Measurements from ENCODE around the gene C1QTNF12. TPM values are rescaled to one million over a fixed set of nuclear protein-coding genes. Genes with fewer than 3 reads are reported as not detected.

Gene C1QTNF12
- total RNA-seq, 1 donor from 2014 or later = 0.28 TPM

- no peaks in the 10 kb centered on the region for H3K9me3 ChIP-seq (ENCODE audit: low read depth)
- Mint-ChIP-seq H3K9me3 (no peaks in the 10 kb centered on the region), H3K4me3 (no peak overlapping the region), H3K36me3 (no peaks in the 10 kb centered on the region), H3K27me3 (ENCODE audit: insufficient read depth, low read depth) (peaks cover 9% of the 10 kb centered on the region), H3K4me1 (peaks cover 6% of the 10 kb centered on the region), H3K27ac (no peak overlapping the region)
- H3K4me3 ChIP-seq = no peak overlapping the region
- peaks cover 3% of the 10 kb centered on the region for H3K4me1 ChIP-seq
- no peaks in the 10 kb centered on the region for H3K79me2 ChIP-seq (ENCODE audit: low read depth)
- no peak overlapping the region for H3K4me2 ChIP-seq
- no peaks in the 10 kb centered on the region for H3K36me3 ChIP-seq
- TF ChIP-seq, protein P1, sequence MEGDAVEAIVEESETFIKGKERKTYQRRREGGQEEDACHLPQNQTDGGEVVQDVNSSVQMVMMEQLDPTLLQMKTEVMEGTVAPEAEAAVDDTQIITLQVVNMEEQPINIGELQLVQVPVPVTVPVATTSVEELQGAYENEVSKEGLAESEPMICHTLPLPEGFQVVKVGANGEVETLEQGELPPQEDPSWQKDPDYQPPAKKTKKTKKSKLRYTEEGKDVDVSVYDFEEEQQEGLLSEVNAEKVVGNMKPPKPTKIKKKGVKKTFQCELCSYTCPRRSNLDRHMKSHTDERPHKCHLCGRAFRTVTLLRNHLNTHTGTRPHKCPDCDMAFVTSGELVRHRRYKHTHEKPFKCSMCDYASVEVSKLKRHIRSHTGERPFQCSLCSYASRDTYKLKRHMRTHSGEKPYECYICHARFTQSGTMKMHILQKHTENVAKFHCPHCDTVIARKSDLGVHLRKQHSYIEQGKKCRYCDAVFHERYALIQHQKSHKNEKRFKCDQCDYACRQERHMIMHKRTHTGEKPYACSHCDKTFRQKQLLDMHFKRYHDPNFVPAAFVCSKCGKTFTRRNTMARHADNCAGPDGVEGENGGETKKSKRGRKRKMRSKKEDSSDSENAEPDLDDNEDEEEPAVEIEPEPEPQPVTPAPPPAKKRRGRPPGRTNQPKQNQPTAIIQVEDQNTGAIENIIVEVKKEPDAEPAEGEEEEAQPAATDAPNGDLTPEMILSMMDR (IDR thresholded peaks at IDR 0.05) = no peak
- TF ChIP-seq EZH2 (IDR thresholded peaks at IDR 0.05) (no peak), EZH2phosphoT487 (IDR thresholded peaks at IDR 0.05) (no peak)
- H3F3A ChIP-seq (ENCODE audit: low read depth) = peaks cover 7% of the 10 kb centered on the region
- no peak for DNase-seq (ENCODE audit: low spot score)
- H3K27ac ChIP-seq = no peak overlapping the region
- no peak overlapping the region for H2AFZ ChIP-seq (replicated peaks)
- no peaks in the 10 kb centered on the region for H4K20me1 ChIP-seq (ENCODE audit: low read depth)
- H3K27me3 ChIP-seq = peaks cover 77% of the 10 kb centered on the region
- H3K9ac ChIP-seq = no peak overlapping the region
Observed at GRCh38 chr1:1204425-1204920, 42.0 kb downstream of the C1QTNF12 start.

DNA sequence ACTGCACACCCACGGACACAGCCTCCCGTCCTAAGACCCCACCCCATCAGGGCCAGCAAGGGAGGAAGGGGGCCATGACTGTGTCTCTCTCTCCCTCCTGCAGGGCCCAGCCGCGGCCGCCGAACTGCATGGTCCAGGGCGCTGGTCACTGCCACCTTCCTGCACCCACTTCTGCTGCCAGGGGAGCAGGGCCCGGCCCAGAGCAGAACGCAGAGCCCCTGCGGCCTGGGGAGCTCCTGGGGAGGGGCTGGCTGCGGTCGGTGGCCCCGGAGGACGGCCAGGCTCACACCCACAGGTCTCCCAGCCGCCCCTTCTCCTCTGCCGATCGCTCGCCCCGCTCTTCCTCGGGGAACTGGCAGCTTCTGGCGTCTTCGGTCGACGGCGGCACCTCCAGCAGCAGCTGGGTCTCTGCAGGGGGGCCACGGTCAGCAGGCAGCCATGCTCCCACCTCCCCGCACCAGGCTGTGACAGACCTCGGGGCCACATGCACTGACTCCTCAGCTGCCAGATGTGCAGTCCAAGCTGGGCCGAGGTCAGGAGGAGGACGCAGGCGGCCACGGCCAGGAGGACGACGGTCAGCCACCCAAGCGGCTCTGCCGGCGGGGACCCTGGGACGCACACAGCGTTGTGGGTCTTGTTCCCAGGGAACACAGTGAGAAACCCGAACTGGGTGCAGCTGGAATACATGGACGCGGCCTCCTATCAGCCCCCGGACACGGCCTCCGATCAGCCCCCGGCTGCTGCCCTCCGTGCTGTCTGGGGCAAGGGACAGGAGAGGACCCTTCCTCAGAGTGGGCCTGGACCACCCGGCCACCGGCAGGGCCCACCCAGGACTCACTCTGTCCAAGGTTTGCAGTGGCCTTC lies 42.7 kb downstream of the C1QTNF12 start:
- no peak for TF ChIP-seq EZH2 (IDR thresholded peaks at IDR 0.05)
- TF ChIP-seq, protein P1 (IDR thresholded peaks at IDR 0.05) = no peak
- no peak for TF ChIP-seq EZH2phosphoT487 (IDR thresholded peaks at IDR 0.05)
- no peak overlapping the region for H3K4me3 ChIP-seq
- no peak overlapping the region for H3K9ac ChIP-seq
- peaks cover 3% of the 10 kb centered on the region for H3K4me1 ChIP-seq
- Mint-ChIP-seq H3K36me3 (no peaks in the 10 kb centered on the region), H3K9me3 (no peaks in the 10 kb centered on the region), H3K4me3 (no peak overlapping the region), H3K27ac (no peak overlapping the region), H3K4me1 (peaks cover 6% of the 10 kb centered on the region), H3K27me3 (ENCODE audit: insufficient read depth, low read depth) (peaks cover 9% of the 10 kb centered on the region)
- H3K9me3 ChIP-seq (ENCODE audit: low read depth) = no peaks in the 10 kb centered on the region
- H3K4me2 ChIP-seq = no peak overlapping the region
- H2AFZ ChIP-seq (replicated peaks) = no peak overlapping the region
- H3F3A ChIP-seq (ENCODE audit: low read depth) = peaks cover 7% of the 10 kb centered on the region
- no peaks in the 10 kb centered on the region for H3K79me2 ChIP-seq (ENCODE audit: low read depth)
- no peak overlapping the region for H3K27ac ChIP-seq
- H4K20me1 ChIP-seq (ENCODE audit: low read depth) = no peaks in the 10 kb centered on the region
- H3K36me3 ChIP-seq = no peaks in the 10 kb centered on the region
- peaks cover 79% of the 10 kb centered on the region for H3K27me3 ChIP-seq
- DNase-seq (ENCODE audit: low spot score) = no peak

DNA sequence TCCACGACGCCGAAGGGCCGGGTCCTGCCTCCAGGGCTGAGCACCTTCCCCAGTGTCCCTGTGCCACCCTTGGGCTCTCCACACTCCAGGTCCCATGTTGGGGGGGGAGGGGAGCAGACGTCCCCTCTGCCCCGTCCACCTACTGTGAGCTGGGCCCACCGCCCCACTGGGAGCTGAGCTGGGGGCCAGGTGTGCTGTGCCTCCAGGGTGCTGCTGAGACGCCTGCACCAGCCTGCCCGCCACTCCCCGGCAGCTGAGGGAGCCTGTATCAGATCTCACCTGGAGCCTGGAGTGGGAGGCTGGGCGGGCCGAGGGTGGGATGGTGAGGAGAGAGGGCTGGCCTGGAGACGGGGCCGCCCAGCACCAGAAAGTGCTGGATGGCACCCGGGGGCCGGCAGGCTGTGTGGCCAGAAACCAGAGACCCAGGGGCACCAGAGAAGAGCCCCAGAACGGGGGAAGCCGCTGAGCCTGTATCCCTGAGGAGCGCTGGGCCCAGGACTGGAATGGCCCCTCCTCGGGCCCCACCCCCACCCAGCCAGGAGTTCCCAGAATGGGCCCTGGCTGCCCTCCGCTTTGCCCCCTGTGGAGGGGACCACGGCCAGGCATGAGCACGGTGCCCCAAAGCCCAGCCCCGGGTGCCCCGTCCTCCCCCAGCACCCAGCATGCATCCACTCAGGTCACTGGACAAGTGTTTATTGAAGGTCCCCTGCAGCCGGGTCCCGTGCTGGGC lies 43.5 kb downstream of the C1QTNF12 start:
- no peak for TF ChIP-seq EZH2phosphoT487 (IDR thresholded peaks at IDR 0.05)
- TF ChIP-seq EZH2 (IDR thresholded peaks at IDR 0.05) = no peak
- TF ChIP-seq, protein P1 (IDR thresholded peaks at IDR 0.05) = no peak
- Histone ChIP-seq H3F3A (ENCODE audit: low read depth) (peaks cover 7% of the 10 kb centered on the region), H4K20me1 (ENCODE audit: low read depth) (no peaks in the 10 kb centered on the region), H3K4me2 (no peak overlapping the region), H3K9ac (no peak overlapping the region), H2AFZ (replicated peaks) (no peak overlapping the region), H3K27ac (no peak overlapping the region), H3K27me3 (peaks cover 79% of the 10 kb centered on the region), H3K79me2 (ENCODE audit: low read depth) (no peaks in the 10 kb centered on the region), H3K36me3 (no peaks in the 10 kb centered on the region), H3K9me3 (ENCODE audit: low read depth) (no peaks in the 10 kb centered on the region), H3K4me1 (peaks cover 3% of the 10 kb centered on the region), H3K4me3 (no peak overlapping the region)
- no peak overlapping the region for H3K27ac Mint-ChIP-seq
- H3K36me3 Mint-ChIP-seq = no peaks in the 10 kb centered on the region
- H3K27me3 Mint-ChIP-seq (ENCODE audit: insufficient read depth, low read depth) = peaks cover 9% of the 10 kb centered on the region
- H3K4me3 Mint-ChIP-seq = no peak overlapping the region
- peaks cover 6% of the 10 kb centered on the region for H3K4me1 Mint-ChIP-seq
- no peaks in the 10 kb centered on the region for H3K9me3 Mint-ChIP-seq
- DNase-seq (ENCODE audit: low spot score) = no peak

All from neural progenitor cell (in vitro differentiated cells).